ENCODE data around the gene LRRC74A. TPM values are rescaled to one million over a fixed set of nuclear protein-coding genes. Genes with fewer than 3 reads are reported as not detected.

Gene LRRC74A
- total RNA-seq, 1 donor from 2014 or later = not detected

Other genes with a start within 250 kb of the LRRC74A start
- gene VASH1, start 64.9 kb upstream of the LRRC74A start, total RNA-seq = 0.35 and 8.5 TPM in 2 replicates
- gene ANGEL1, start 13.5 kb upstream of the LRRC74A start, total RNA-seq = 5.7 and 11.1 TPM in 2 replicates
- 53.5 and 63.9 TPM in 2 replicates for gene IRF2BPL, start 202.3 kb downstream of the LRRC74A start, total RNA-seq